Measurements from ENCODE around the gene LMNTD1. TPM values are rescaled to one million over a fixed set of nuclear protein-coding genes. Genes with fewer than 3 reads are reported as not detected.

Gene LMNTD1
- total and polyA plus RNA-seq, 4 donors, result not detected

- TF ChIP-seq ATF3 (IDR thresholded peaks at IDR 0.05) (no peak), JUND (IDR thresholded peaks at IDR 0.05) (no peak), FOXA2 (IDR thresholded peaks at IDR 0.05) (no peak)
These were observed 4.0 kb downstream of the LMNTD1 start (continued) for GRCh38 chr12:25549120-25549519.

GRCh38 chr12:25546318-25546717 is 6.8 kb downstream of the LMNTD1 start:
- no peaks in the 10 kb centered on the region for H3K36me3 ChIP-seq (ENCODE audit: control insufficient read depth in 4 of 4, insufficient read depth in 3 of 4, low read depth in 1 of 4, low read length in 3 of 4)
- no peaks in the 10 kb centered on the region for H3K4me1 ChIP-seq (ENCODE audit: control insufficient read depth in 4 of 4, insufficient read depth in 4 of 4, low read length in 3 of 4)
- H3K9ac ChIP-seq (ENCODE audit: low read depth in 1 of 2, low read length in 2 of 2), result no peak overlapping the region
- DNase-seq (ENCODE audit: low spot score), result no peak
- H3K4me3 ChIP-seq (ENCODE audit: low read depth in 1 of 3, low read length in 3 of 3), result no peak overlapping the region
- TF ChIP-seq FOXA2 (IDR thresholded peaks at IDR 0.05), result no peak
- TF ChIP-seq ATF3 (IDR thresholded peaks at IDR 0.05), result no peak
- TF ChIP-seq HNF4G (IDR thresholded peaks at IDR 0.05), result no peak
- no peak for TF ChIP-seq ZBTB33 (IDR thresholded peaks at IDR 0.05)
- TF ChIP-seq EGR1 (IDR thresholded peaks at IDR 0.05; ENCODE audit: low read depth in 2 of 2), result no peak
- no peak for TF ChIP-seq NR2F2 (IDR thresholded peaks at IDR 0.05)
- no peak for TF ChIP-seq RAD21 (IDR thresholded peaks at IDR 0.05)
- no peak for TF ChIP-seq FOXA1 (IDR thresholded peaks at IDR 0.05)
- no peak for TF ChIP-seq JUND (IDR thresholded peaks at IDR 0.05)
- TF ChIP-seq REST (IDR thresholded peaks at IDR 0.05), result no peak
- TF ChIP-seq YY1 (IDR thresholded peaks at IDR 0.05), result no peak
- WGBS, result 82% methylated on average over 2 of the region's 2 CpGs
- no peaks in the 10 kb centered on the region for H3K9me3 ChIP-seq (ENCODE audit: control insufficient read depth in 4 of 4, low read length in 3 of 4)
- H3K27ac ChIP-seq (ENCODE audit: low read depth in 1 of 2, low read length in 2 of 2), result no peak overlapping the region
- no peaks in the 10 kb centered on the region for H3K27me3 ChIP-seq (ENCODE audit: control insufficient read depth in 4 of 4, insufficient read depth in 4 of 4, low read length in 3 of 4)

GRCh38 chr12:25533150-25533549 is 19.9 kb downstream of the LMNTD1 start:
- WGBS, result 47% methylated on average over 1 of the region's 1 CpG
- no peaks in the 10 kb centered on the region for H3K36me3 ChIP-seq (ENCODE audit: control insufficient read depth in 4 of 4, insufficient read depth in 3 of 4, low read depth in 1 of 4, low read length in 3 of 4)
- H3K9ac ChIP-seq (ENCODE audit: low read depth in 1 of 2, low read length in 2 of 2), result no peak overlapping the region
- no peak overlapping the region for H3K4me3 ChIP-seq (ENCODE audit: low read depth in 1 of 3, low read length in 3 of 3)
- H3K27me3 ChIP-seq (ENCODE audit: control insufficient read depth in 4 of 4, insufficient read depth in 4 of 4, low read length in 3 of 4), result no peaks in the 10 kb centered on the region
- H3K4me1 ChIP-seq (ENCODE audit: control insufficient read depth in 4 of 4, insufficient read depth in 4 of 4, low read length in 3 of 4), result peaks cover 0 to 8% (median 4%) of the 10 kb centered on the region in 4 donors
- TF ChIP-seq SP1 (IDR thresholded peaks at IDR 0.05) (peak; percentile 24), TAF1 (conservative IDR thresholded peaks at IDR 0.05) (no peak), YY1 (IDR thresholded peaks at IDR 0.05) (peak; percentile 52), ZBTB33 (IDR thresholded peaks at IDR 0.05) (no peak), HNF4G (IDR thresholded peaks at IDR 0.05) (peak; percentile 34), ATF3 (IDR thresholded peaks at IDR 0.05) (no peak), JUND (IDR thresholded peaks at IDR 0.05) (peak in 1 of 2 donors; percentile 34), RXRA (IDR thresholded peaks at IDR 0.05) (peak in 1 of 2 donors; percentile 43), MAX (IDR thresholded peaks at IDR 0.05) (no peak), EGR1 (IDR thresholded peaks at IDR 0.05; ENCODE audit: low read depth in 2 of 2) (no peak), NR2F2 (IDR thresholded peaks at IDR 0.05) (no peak), HNF4A (conservative IDR thresholded peaks at IDR 0.05) (peak; percentile 70 to 75), CTCF (IDR thresholded peaks at IDR 0.05; ENCODE audit: low read depth, low read length, missing input control) (no peak), GABPA (IDR thresholded peaks at IDR 0.05 in 1 of 2, conservative IDR thresholded peaks at IDR 0.05 in 1 of 2) (no peak), RAD21 (IDR thresholded peaks at IDR 0.05) (peak; percentile 29 to 53)
- H3K27ac ChIP-seq (ENCODE audit: low read depth in 1 of 2, low read length in 2 of 2), result no peak overlapping the region
- no peaks in the 10 kb centered on the region for H3K9me3 ChIP-seq (ENCODE audit: control insufficient read depth in 4 of 4, low read length in 3 of 4)
- no peak for DNase-seq (ENCODE audit: low spot score)

Measured in liver (tissue), 9 donors.